PC-9 (cell line): ENCODE results near the gene CHTF18. TPM values are rescaled to one million over a fixed set of nuclear protein-coding genes. Genes with fewer than 3 reads are reported as not detected.
A peak's percentile ranks its signal among the peaks of the same experiment; 100 is the strongest.

ENCODE experiments used
- BruUV-seq: library from RNA; stranded (reverse); fragments of 400-500 nt; replicated peaks from 2 replicates; lab custom pipeline; 2021; lab: Mats Ljungman, UMichigan
- CTCF ChIA-PET: fragments of 300-600 bp; sonication (Branson Sonifier 250); formaldehyde crosslinking; loops from one replicate; lab custom pipeline; 2022; ENCODE audit warnings: antibody characterized with exemption; lab: Charles Lee
- POLR2A ChIA-PET: fragments of 300-600 bp; sonication (Branson Sonifier 250); formaldehyde crosslinking; loops from one replicate; lab custom pipeline; 2022; ENCODE audit warnings: antibody characterized with exemption; ENCODE audit not compliant: unreplicated experiment; lab: Charles Lee
- DNase-seq, 2 experiments: peaks; one replicate each; pipeline versions ENCODE4 v3.0.0 to v3.0.0-alpha.2; 2015 to 2022; ENCODE audit warnings: mixed read lengths in 1 of 2
- H2AFZ ChIP-seq: fragments of 200-600 bp; sonication (generic); 2 replicates; pipeline ENCODE4 v1.8.1; 2017; ENCODE audit warnings: antibody characterized with exemption
- H3F3A ChIP-seq: fragments of 200-600 bp; sonication (generic); 2 replicates; pipeline ENCODE4 v1.8.1; 2017; ENCODE audit warnings: antibody characterized with exemption, mild to moderate bottlenecking, low read depth; ENCODE audit not compliant: insufficient read depth
- H3K27ac ChIP-seq: fragments of 200-600 bp; sonication (generic); 2 replicates; pipeline ENCODE4 v1.6.1; 2016; ENCODE audit warnings: mixed run types
- H3K27me3 ChIP-seq: fragments of 200-600 bp; sonication (generic); 2 replicates; pipeline ENCODE4 v1.6.1; 2016; ENCODE audit warnings: low read depth, mixed run types; ENCODE audit not compliant: insufficient read depth
- H3K36me3 ChIP-seq: fragments of 200-600 bp; sonication (generic); 2 replicates; pipeline ENCODE4 v1.6.1; 2016; ENCODE audit warnings: low read depth, mixed run types
- H3K4me1 ChIP-seq: fragments of 200-600 bp; sonication (generic); replicated peaks from 2 replicates; pipeline ENCODE4 v1.6.1; 2016; ENCODE audit warnings: mixed run types; ENCODE audit not compliant: insufficient read depth
- H3K4me2 ChIP-seq: fragments of 200-600 bp; sonication (generic); 2 replicates; pipeline ENCODE4 v1.6.1; 2017; ENCODE audit warnings: mixed run types
- H3K4me3 ChIP-seq: fragments of 200-600 bp; sonication (generic); 2 replicates; pipeline ENCODE4 v1.6.1; 2016; ENCODE audit warnings: mixed run types
- H3K79me2 ChIP-seq: fragments of 200-600 bp; sonication (generic); 2 replicates; pipeline ENCODE4 v1.6.1; 2017; ENCODE audit warnings: low read depth, mixed run types
- H3K9me2 ChIP-seq: fragments of 200-600 bp; sonication (generic); 2 replicates; pipeline ENCODE4 v1.8.1; 2017; ENCODE audit warnings: mild to moderate bottlenecking; ENCODE audit not compliant: insufficient read depth
- H3K9me3 ChIP-seq: fragments of 200-600 bp; sonication (generic); 2 replicates; pipeline ENCODE4 v1.8.1; 2016; ENCODE audit warnings: low read depth; ENCODE audit not compliant: insufficient read depth
- H4K20me1 ChIP-seq: fragments of 200-600 bp; sonication (generic); 2 replicates; pipeline ENCODE4 v1.8.1; 2017; ENCODE audit not compliant: insufficient read depth
- CTCF ChIP-seq: fragments of 200-600 bp; sonication (generic); conservative IDR thresholded peaks from 2 replicates; pipeline ENCODE4 v1.6.1; 2017; ENCODE audit warnings: mixed run types, antibody characterized with exemption, mild to moderate bottlenecking, moderate library complexity
- EZH2 ChIP-seq: fragments of 200-600 bp; sonication (generic); IDR thresholded peaks from 2 replicates; pipeline ENCODE4 v1.8.0; 2017; ENCODE audit warnings: antibody characterized with exemption, low read depth
- intact Hi-C: fragments of 100-400 bp; cut with micrococcal nuclease; formaldehyde crosslinking; loops from one replicate; pipeline ENCODE4 v1.10.0; 2022; ENCODE audit not compliant: unreplicated experiment
- total RNA-seq: library from RNA; stranded (reverse); gene quantifications from 2 replicates; pipeline ENCODE4 v1.2.3, GENCODE V29; 2021

Gene CHTF18
- total RNA-seq, 1 experiment from 2014 or later = 67.7 TPM

GRCh38 chr16:795580-796229, 7.3 kb downstream of the CHTF18 start:
- Histone ChIP-seq H3K4me3 (no peak overlapping the region), H3K9me3 (no peaks in the 10 kb centered on the region), H3K36me3 (no peaks in the 10 kb centered on the region), H3K4me1 (peaks cover 14% of the 10 kb centered on the region), H3K27me3 (peaks cover 7% of the 10 kb centered on the region; the same call in 1 of the 2 replicates), H3F3A (peaks cover 14% of the 10 kb centered on the region), H4K20me1 (peaks cover 17% of the 10 kb centered on the region), H3K4me2 (peak overlapping the region; percentile 68), H3K79me2 (no peaks in the 10 kb centered on the region), H2AFZ (no peak overlapping the region), H3K9me2 (no peaks in the 10 kb centered on the region), H3K27ac (no peak overlapping the region)
- ChIA-PET POLR2A (interaction anchor here (0.5 to 1.0 kb wide), 4 partner anchors 9 to 83 kb away, joined by 3 to 6 read pairs (median 3); partner anchors contain the start of gene CCDC78), CTCF (interaction anchor here (0.5 to 1.0 kb wide), 2 partner anchors 13 to 561 kb away, joined by 3 read pairs; no protein-coding TSS in a partner anchor)
- peak; percentile 87 to 99 for DNase-seq
- TF ChIP-seq EZH2 (no peak), CTCF (no peak; the same call in 1 of the 2 replicates)
- intact Hi-C loops = no loop called here
- no TSS peak for BruUV-seq

GRCh38 chr16:796296-797119, 8.1 kb downstream of the CHTF18 start:
- H3K27ac ChIP-seq = no peak overlapping the region
- no peaks in the 10 kb centered on the region for H3K9me3 ChIP-seq
- peaks cover 14% of the 10 kb centered on the region for H3K4me1 ChIP-seq
- no peaks in the 10 kb centered on the region for H3K79me2 ChIP-seq
- BruUV-seq = no TSS peak
- no peak overlapping the region for H2AFZ ChIP-seq
- no peaks in the 10 kb centered on the region for H3K36me3 ChIP-seq
- H3K4me3 ChIP-seq = no peak overlapping the region
- H3K4me2 ChIP-seq = peak overlapping the region; percentile 68
- peaks cover 15% of the 10 kb centered on the region for H3K27me3 ChIP-seq
- TF ChIP-seq EZH2 (no peak), CTCF (no peak; the same call in 1 of the 2 replicates)
- peaks cover 17% of the 10 kb centered on the region for H4K20me1 ChIP-seq
- ChIA-PET POLR2A (interaction anchor here (0.7 to 1.0 kb wide), 3 partner anchors 8 to 70 kb away, joined by 3 to 6 read pairs (median 3); partner anchors contain the start of gene CCDC78), CTCF (interaction anchor here (1.0 kb wide), 1 partner anchor 13 kb away, joined by 3 read pairs; no protein-coding TSS in a partner anchor)
- H3K9me2 ChIP-seq = no peaks in the 10 kb centered on the region
- H3F3A ChIP-seq = peaks cover 14% of the 10 kb centered on the region
- DNase-seq = no peak
- intact Hi-C loops = no loop called here

- peaks cover 19% of the 10 kb centered on the region for H3K27me3 ChIP-seq
- H3K79me2 ChIP-seq = no peaks in the 10 kb centered on the region
- H4K20me1 ChIP-seq = peaks cover 17% of the 10 kb centered on the region
- no peak overlapping the region for H3K27ac ChIP-seq
- CTCF ChIA-PET = no interaction called here
- intact Hi-C loops = no loop called here
- TF ChIP-seq EZH2 (no peak), CTCF (no peak)
- H2AFZ ChIP-seq = no peak overlapping the region
- no peaks in the 10 kb centered on the region for H3K9me2 ChIP-seq
- no peak overlapping the region for H3K4me3 ChIP-seq
- no peaks in the 10 kb centered on the region for H3K9me3 ChIP-seq
- peak in 1 of 2 experiments; percentile 49 for DNase-seq
- H3F3A ChIP-seq = peaks cover 14% of the 10 kb centered on the region
- no TSS peak for BruUV-seq
- peaks cover 14% of the 10 kb centered on the region for H3K4me1 ChIP-seq
- H3K36me3 ChIP-seq = no peaks in the 10 kb centered on the region
- H3K4me2 ChIP-seq = no peak overlapping the region
- POLR2A ChIA-PET = no interaction called here
Observed at GRCh38 chr16:797120-797420, 8.7 kb downstream of the CHTF18 start.
